ENCODE data around the gene AIP. TPM values are rescaled to one million over a fixed set of nuclear protein-coding genes. Genes with fewer than 3 reads are reported as not detected.
A peak's percentile ranks its signal among the peaks of the same experiment; 100 is the strongest.

AIP gene
- total and polyA plus RNA-seq, 9 of the 15 experiments (the other 6 are each of a cell fraction or from before 2014, with no cell fraction given) = 5.2 to 92.5 (median 52.7) TPM

DNA sequence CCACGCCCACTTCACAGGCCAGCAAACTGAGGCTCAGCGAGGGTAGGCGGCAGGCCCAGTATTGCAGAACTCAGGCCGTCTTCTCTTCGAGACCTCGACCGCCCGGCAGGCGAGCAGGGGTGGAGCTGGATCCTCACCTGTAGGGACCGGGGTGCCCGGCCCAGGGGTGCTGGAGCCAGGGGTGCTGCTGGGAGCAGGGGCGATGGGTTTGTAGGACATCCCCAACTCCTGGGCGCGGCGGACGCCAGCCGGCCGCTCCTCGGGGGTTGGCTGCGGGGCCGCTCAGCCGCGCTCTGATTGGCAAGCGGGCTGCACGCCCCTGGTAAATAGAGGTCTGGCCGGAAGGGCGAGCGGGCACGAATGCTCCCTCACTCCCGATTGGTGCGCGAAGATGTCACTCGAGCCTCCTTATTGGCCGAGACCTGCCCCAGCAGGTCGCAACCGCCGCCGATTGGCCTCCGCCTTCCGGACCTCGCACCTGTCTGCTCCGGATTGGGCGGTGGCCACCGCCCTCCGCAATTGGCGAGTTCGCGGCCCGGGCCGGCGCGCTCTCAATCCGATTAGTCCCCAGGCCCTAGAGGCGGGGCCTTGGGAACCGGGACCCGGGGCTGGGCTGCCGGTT lies 25.1 kb downstream of the AIP start, which contains the start of gene CDK2AP2 (continued):
- TF ChIP-seq, protein P1, sequence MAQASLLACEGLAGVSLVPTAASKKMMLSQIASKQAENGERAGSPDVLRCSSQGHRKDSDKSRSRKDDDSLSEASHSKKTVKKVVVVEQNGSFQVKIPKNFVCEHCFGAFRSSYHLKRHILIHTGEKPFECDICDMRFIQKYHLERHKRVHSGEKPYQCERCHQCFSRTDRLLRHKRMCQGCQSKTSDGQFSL (CRISPR knock-in tag; IDR thresholded peaks at IDR 0.05) = 0 out of 2 replicates have a peak, but pooled peaks have one; percentile 45
- TF ChIP-seq, protein P1 (tag; IDR thresholded peaks at IDR 0.05) = no peak
- TF ChIP-seq MCM2 (IDR thresholded peaks at IDR 0.05; ENCODE audit: low read depth) = no peak
- TF ChIP-seq CEBPB (tag; IDR thresholded peaks at IDR 0.05) = no peak
- TF ChIP-seq HIVEP1 (CRISPR knock-in tag; IDR thresholded peaks at IDR 0.05) = no peak
- no peak for TF ChIP-seq PCBP2 (IDR thresholded peaks at IDR 0.05; ENCODE audit: low read depth, low read length, poor library complexity, severe bottlenecking)
- no peak for TF ChIP-seq ZNF717 (CRISPR knock-in tag; IDR thresholded peaks at IDR 0.05)
- TF ChIP-seq MBD2 (IDR thresholded peaks at IDR 0.05; ENCODE audit: borderline replicate concordance, low read depth) = peak; percentile 99
- no peak for TF ChIP-seq NR4A1 (CRISPR knock-in tag; IDR thresholded peaks at IDR 0.05)
- TF ChIP-seq NR4A1 (tag; IDR thresholded peaks at IDR 0.05) = 0 out of 2 replicates have a peak, but pooled peaks have one; percentile 16
- peak in 1 of 2 experiments; percentile 11; a peak in 1 of 4 replicates for TF ChIP-seq MAZ (CRISPR knock-in tag; conservative IDR thresholded peaks at IDR 0.05 in 1 of 2, IDR thresholded peaks at IDR 0.05 in 1 of 2)
- TF ChIP-seq RBM17 (IDR thresholded peaks at IDR 0.05; ENCODE audit: borderline replicate concordance, low read depth, low read length) = no peak
- TF ChIP-seq TCF3 (CRISPR knock-in tag; IDR thresholded peaks at IDR 0.05) = no peak
- TF ChIP-seq TRIM28 (IDR thresholded peaks at IDR 0.05) = no peak
- TF ChIP-seq, protein P2, sequence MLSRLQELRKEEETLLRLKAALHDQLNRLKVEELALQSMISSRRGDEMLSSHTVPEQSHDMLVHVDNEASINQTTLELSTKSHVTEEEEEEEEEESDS (CRISPR knock-in tag; IDR thresholded peaks at IDR 0.05) = no peak
- TF ChIP-seq, protein P3, sequence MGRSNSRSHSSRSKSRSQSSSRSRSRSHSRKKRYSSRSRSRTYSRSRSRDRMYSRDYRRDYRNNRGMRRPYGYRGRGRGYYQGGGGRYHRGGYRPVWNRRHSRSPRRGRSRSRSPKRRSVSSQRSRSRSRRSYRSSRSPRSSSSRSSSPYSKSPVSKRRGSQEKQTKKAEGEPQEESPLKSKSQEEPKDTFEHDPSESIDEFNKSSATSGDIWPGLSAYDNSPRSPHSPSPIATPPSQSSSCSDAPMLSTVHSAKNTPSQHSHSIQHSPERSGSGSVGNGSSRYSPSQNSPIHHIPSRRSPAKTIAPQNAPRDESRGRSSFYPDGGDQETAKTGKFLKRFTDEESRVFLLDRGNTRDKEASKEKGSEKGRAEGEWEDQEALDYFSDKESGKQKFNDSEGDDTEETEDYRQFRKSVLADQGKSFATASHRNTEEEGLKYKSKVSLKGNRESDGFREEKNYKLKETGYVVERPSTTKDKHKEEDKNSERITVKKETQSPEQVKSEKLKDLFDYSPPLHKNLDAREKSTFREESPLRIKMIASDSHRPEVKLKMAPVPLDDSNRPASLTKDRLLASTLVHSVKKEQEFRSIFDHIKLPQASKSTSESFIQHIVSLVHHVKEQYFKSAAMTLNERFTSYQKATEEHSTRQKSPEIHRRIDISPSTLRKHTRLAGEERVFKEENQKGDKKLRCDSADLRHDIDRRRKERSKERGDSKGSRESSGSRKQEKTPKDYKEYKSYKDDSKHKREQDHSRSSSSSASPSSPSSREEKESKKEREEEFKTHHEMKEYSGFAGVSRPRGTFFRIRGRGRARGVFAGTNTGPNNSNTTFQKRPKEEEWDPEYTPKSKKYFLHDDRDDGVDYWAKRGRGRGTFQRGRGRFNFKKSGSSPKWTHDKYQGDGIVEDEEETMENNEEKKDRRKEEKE (IDR thresholded peaks at IDR 0.05; ENCODE audit: borderline replicate concordance in 1 of 2, control insufficient read depth in 1 of 2, low read depth in 2 of 2, low read length in 1 of 2) = no peak
- TF ChIP-seq ZNF133 (CRISPR knock-in tag; IDR thresholded peaks at IDR 0.05) = no peak
- TF ChIP-seq, protein P4, sequence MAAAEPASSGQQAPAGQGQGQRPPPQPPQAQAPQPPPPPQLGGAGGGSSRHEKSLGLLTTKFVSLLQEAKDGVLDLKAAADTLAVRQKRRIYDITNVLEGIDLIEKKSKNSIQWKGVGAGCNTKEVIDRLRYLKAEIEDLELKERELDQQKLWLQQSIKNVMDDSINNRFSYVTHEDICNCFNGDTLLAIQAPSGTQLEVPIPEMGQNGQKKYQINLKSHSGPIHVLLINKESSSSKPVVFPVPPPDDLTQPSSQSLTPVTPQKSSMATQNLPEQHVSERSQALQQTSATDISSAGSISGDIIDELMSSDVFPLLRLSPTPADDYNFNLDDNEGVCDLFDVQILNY (CRISPR knock-in tag; IDR thresholded peaks at IDR 0.05) = no peak
- TF ChIP-seq BRD4 (IDR thresholded peaks at IDR 0.05) = no peak
- peak; percentile 75 for TF ChIP-seq FOXM1 (IDR thresholded peaks at IDR 0.05; ENCODE audit: low read depth)
- TF ChIP-seq FOXM1 (CRISPR knock-in tag; IDR thresholded peaks at IDR 0.05; ENCODE audit: low read depth) = no peak
- TF ChIP-seq, protein P5, sequence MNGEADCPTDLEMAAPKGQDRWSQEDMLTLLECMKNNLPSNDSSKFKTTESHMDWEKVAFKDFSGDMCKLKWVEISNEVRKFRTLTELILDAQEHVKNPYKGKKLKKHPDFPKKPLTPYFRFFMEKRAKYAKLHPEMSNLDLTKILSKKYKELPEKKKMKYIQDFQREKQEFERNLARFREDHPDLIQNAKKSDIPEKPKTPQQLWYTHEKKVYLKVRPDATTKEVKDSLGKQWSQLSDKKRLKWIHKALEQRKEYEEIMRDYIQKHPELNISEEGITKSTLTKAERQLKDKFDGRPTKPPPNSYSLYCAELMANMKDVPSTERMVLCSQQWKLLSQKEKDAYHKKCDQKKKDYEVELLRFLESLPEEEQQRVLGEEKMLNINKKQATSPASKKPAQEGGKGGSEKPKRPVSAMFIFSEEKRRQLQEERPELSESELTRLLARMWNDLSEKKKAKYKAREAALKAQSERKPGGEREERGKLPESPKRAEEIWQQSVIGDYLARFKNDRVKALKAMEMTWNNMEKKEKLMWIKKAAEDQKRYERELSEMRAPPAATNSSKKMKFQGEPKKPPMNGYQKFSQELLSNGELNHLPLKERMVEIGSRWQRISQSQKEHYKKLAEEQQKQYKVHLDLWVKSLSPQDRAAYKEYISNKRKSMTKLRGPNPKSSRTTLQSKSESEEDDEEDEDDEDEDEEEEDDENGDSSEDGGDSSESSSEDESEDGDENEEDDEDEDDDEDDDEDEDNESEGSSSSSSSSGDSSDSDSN (IDR thresholded peaks at IDR 0.05; ENCODE audit: borderline replicate concordance in 1 of 2, low read depth in 2 of 2, low read length in 2 of 2) = no peak

Measured in K562 (cell line).